SK-N-SH (cell line): ENCODE measurements around the gene EIF3K. TPM values are rescaled to one million over a fixed set of nuclear protein-coding genes. Genes with fewer than 3 reads are reported as not detected.
A peak's percentile ranks its signal among the peaks of the same experiment; 100 is the strongest.

Source experiments
- CTCF ChIA-PET: fragments of 300-600, 350-600 bp; formaldehyde crosslinking; extraction: SDS; loops from one replicate; lab custom pipeline; 2021; lab: Yijun Ruan, JAX
- POLR2A ChIA-PET: fragments of 350-600 bp; sonication (Branson Sonifier 250); formaldehyde crosslinking; extraction: SDS; loops from one replicate; lab custom pipeline; 2020; ENCODE audit warnings: antibody characterized with exemption, inconsistent platforms; lab: Yijun Ruan, JAX
- DNase-seq: peaks from one replicate; pipeline ENCODE4 v3.0.0; 2012
- H2AFZ ChIP-seq: fragments of 200-600 bp; sonication (generic); 2 replicates; pipeline ENCODE4 v1.8.1; 2016; ENCODE audit warnings: antibody characterized with exemption, mild to moderate bottlenecking, low read depth
- H3F3A ChIP-seq: fragments of 200-600 bp; sonication (generic); replicated peaks from 2 replicates; pipeline ENCODE3; 2016; ENCODE audit warnings: antibody characterized with exemption, mild to moderate bottlenecking; ENCODE audit not compliant: insufficient read depth
- H3K27ac ChIP-seq, 2 experiments: fragments of 200-500 bp in 1 of 2; fragments of 200-600 bp in 1 of 2; sonication (Bioruptor generic) in 1 of 2; sonication (generic), shearing (Covaris generic) in 1 of 2; 2 replicates each; pipeline versions ENCODE4 v1.5.1 to v1.6.1; 2014 to 2016; ENCODE audit warnings: low read depth in 2 of 2, inconsistent platforms in 1 of 2, low read length in 1 of 2, mild to moderate bottlenecking in 1 of 2, mixed read lengths in 1 of 2
- H3K27me3 ChIP-seq: fragments of 200-600 bp; sonication (generic), shearing (Covaris generic); 2 replicates; pipeline ENCODE4 v1.6.1; 2016; ENCODE audit warnings: mixed run types; ENCODE audit not compliant: insufficient read depth
- H3K36me3 ChIP-seq, 2 experiments: fragments of 200-500 bp in 1 of 2; fragments of 200-600 bp in 1 of 2; sonication (Bioruptor generic) in 1 of 2; sonication (generic) in 1 of 2; replicated peaks in 1 of 2; 2 replicates each; pipeline versions ENCODE3 to v1.5.1; 2014 to 2016; ENCODE audit warnings: low read length in 1 of 2, mild to moderate bottlenecking in 1 of 2; ENCODE audit not compliant: insufficient read depth in 2 of 2, control insufficient read depth in 1 of 2
- H3K4me1 ChIP-seq, 2 experiments: fragments of 200-500 bp in 1 of 2; fragments of 200-600 bp in 1 of 2; sonication (Bioruptor generic) in 1 of 2; sonication (generic), shearing (Covaris generic) in 1 of 2; 2 replicates each; pipeline versions ENCODE4 v1.5.1 to v1.6.1; 2014 to 2016; ENCODE audit warnings: low read depth in 1 of 2, low read length in 1 of 2, mixed run types in 1 of 2; ENCODE audit not compliant: insufficient read depth in 2 of 2, control insufficient read depth in 1 of 2
- H3K4me2 ChIP-seq: fragments of 200-600 bp; sonication (generic), shearing (Covaris generic); 2 replicates; pipeline ENCODE4 v1.6.1; 2017; ENCODE audit warnings: mixed run types
- H3K4me3 ChIP-seq, 2 experiments: fragments of 200-500 bp in 1 of 2; fragments of 200-600 bp in 1 of 2; sonication (Bioruptor generic) in 1 of 2; sonication (generic), shearing (Covaris generic) in 1 of 2; 2 replicates each; pipeline versions ENCODE4 v1.5.1 to v1.8.1; 2014 to 2016; ENCODE audit warnings: low read depth in 2 of 2, inconsistent platforms in 1 of 2, low read length in 1 of 2, mild to moderate bottlenecking in 1 of 2, mixed read lengths in 1 of 2, moderate library complexity in 1 of 2
- H3K79me2 ChIP-seq: fragments of 200-600 bp; sonication (generic); 2 replicates; pipeline ENCODE4 v1.8.1; 2017; ENCODE audit warnings: mild to moderate bottlenecking; ENCODE audit not compliant: insufficient read depth
- H3K9ac ChIP-seq: fragments of 200-600 bp; sonication (generic); 2 replicates; pipeline ENCODE4 v1.6.1; 2017; ENCODE audit warnings: mixed run types
- H3K9me2 ChIP-seq: fragments of 200-600 bp; sonication (generic); 2 replicates; pipeline ENCODE4 v1.6.1; 2017; ENCODE audit warnings: mixed run types
- H3K9me3 ChIP-seq: fragments of 200-600 bp; sonication (generic); 2 replicates; pipeline ENCODE4 v1.6.1; 2017; ENCODE audit warnings: mixed run types, mild to moderate bottlenecking, moderate library complexity
- H4K20me1 ChIP-seq: fragments of 200-600 bp; sonication (generic); 2 replicates; pipeline ENCODE4 v1.6.1; 2017; ENCODE audit warnings: mild to moderate bottlenecking, mixed run types; ENCODE audit not compliant: insufficient read depth
- FOXM1 ChIP-seq: IDR thresholded peaks from 2 replicates; pipeline ENCODE4 v1.4.0; 2012; ENCODE audit warnings: low read depth, mild to moderate bottlenecking
- JUND ChIP-seq: IDR thresholded peaks from 2 replicates; pipeline ENCODE4 v1.4.0; 2012
- MEF2A ChIP-seq: IDR thresholded peaks from 2 replicates; pipeline ENCODE4 v1.4.0; 2012; ENCODE audit warnings: low read depth, borderline replicate concordance
- NFIC ChIP-seq: IDR thresholded peaks from 2 replicates; pipeline ENCODE4 v1.4.0; 2012; ENCODE audit warnings: borderline replicate concordance
- PBX3 ChIP-seq: IDR thresholded peaks from 2 replicates; pipeline ENCODE4; 2012
- RAD21 ChIP-seq: IDR thresholded peaks from 2 replicates; pipeline ENCODE4 v1.6.1; 2012; ENCODE audit warnings: mild to moderate bottlenecking, low read length
- REST ChIP-seq: IDR thresholded peaks from 2 replicates; pipeline ENCODE4 v1.6.1; 2012; ENCODE audit warnings: mild to moderate bottlenecking, low read depth, low read length, moderate library complexity
- SMC3 ChIP-seq: IDR thresholded peaks from 2 replicates; pipeline ENCODE4 v1.6.1; 2012; ENCODE audit warnings: low read depth, low read length, improper control_type of control experiment
- TAF1 ChIP-seq: IDR thresholded peaks from 2 replicates; pipeline ENCODE4 v1.6.1; 2012; ENCODE audit warnings: low read depth, mild to moderate bottlenecking, low read length, moderate library complexity, borderline replicate concordance
- TCF12 ChIP-seq: IDR thresholded peaks from 2 replicates; pipeline ENCODE4 v1.4.0; 2012
- TEAD4 ChIP-seq: IDR thresholded peaks from 2 replicates; pipeline ENCODE4 v1.4.0; 2012; ENCODE audit warnings: mild to moderate bottlenecking, borderline replicate concordance; ENCODE audit not compliant: insufficient read depth
- USF2 ChIP-seq: fragments of 150-350 bp; IDR thresholded peaks from 2 replicates; pipeline ENCODE4 v1.6.1; 2017; ENCODE audit warnings: antibody characterized with exemption, low read length, low read depth, borderline replicate concordance
- YY1 ChIP-seq: IDR thresholded peaks from 2 replicates; pipeline ENCODE4 v1.4.0; 2012; ENCODE audit warnings: low read depth, mild to moderate bottlenecking
- ZBTB33 ChIP-seq: IDR thresholded peaks from 2 replicates; pipeline ENCODE4 v1.4.0; 2012; ENCODE audit warnings: low read depth, borderline replicate concordance
- WGBS: methylation state at CpG from one replicate; pipeline ENCODE4 v1.1.6; 2017; ENCODE audit warnings: low lambda C conversion rate; 5-methylcytosine and 5-hydroxymethylcytosine counted together
- polyA plus RNA-seq, 3 experiments: library from polyadenylated mRNA; depleted of rRNA; stranded (reverse); fragments of >200 nt; gene quantifications; 2 replicates each; pipeline ENCODE4 v1.2.3, GENCODE V29; 2012

The EIF3K gene
- polyA plus RNA-seq, 1 of the 3 experiments (the other 2 are of a cell fraction) = 484 TPM

- WGBS = 88% methylated on average over 5 of the region's 5 CpGs
- H3K79me2 ChIP-seq = peaks cover 91% of the 10 kb centered on the region
- TF ChIP-seq NFIC = no peak
- TF ChIP-seq TEAD4 = no peak
- TF ChIP-seq FOXM1 = no peak
- no peak for TF ChIP-seq YY1
- no peak for TF ChIP-seq USF2
- no peak for TF ChIP-seq TCF12
- no peak for TF ChIP-seq JUND
- no peak for TF ChIP-seq TAF1
- TF ChIP-seq PBX3 = no peak
- TF ChIP-seq REST = no peak
- no peak for TF ChIP-seq ZBTB33
- TF ChIP-seq RAD21 = no peak
- TF ChIP-seq MEF2A = no peak
- TF ChIP-seq SMC3 = no peak
- TF ChIP-seq, all 33 proteins: peak for 0
- no peaks in the 10 kb centered on the region for H4K20me1 ChIP-seq
- no peaks in the 10 kb centered on the region for H3K27me3 ChIP-seq
- DNase-seq = no peak
- ChIA-PET POLR2A (interaction anchor here (0.6 kb wide), 1 partner anchor 253 kb away, joined by 3 read pairs; no protein-coding TSS in a partner anchor), CTCF (interaction anchor here (1.2 kb wide), 1 partner anchor 9 kb away, joined by 5 read pairs; no protein-coding TSS in a partner anchor)
- no peak overlapping the region; a peak in 1 of 4 replicates for H3K4me3 ChIP-seq
- peak overlapping the region; percentile 81 to 99 for H3K27ac ChIP-seq
- peak overlapping the region; percentile 73 for H3K9ac ChIP-seq
- H3F3A ChIP-seq = peaks cover 77% of the 10 kb centered on the region
- no peak overlapping the region for H2AFZ ChIP-seq
- peaks cover 42 to 59% of the 10 kb centered on the region in 2 experiments; a peak in 3 of 4 replicates for H3K4me1 ChIP-seq
- H3K9me3 ChIP-seq = no peaks in the 10 kb centered on the region
- no peaks in the 10 kb centered on the region for H3K9me2 ChIP-seq
- H3K36me3 ChIP-seq = peaks cover 0 to 14% of the 10 kb centered on the region in 2 experiments
- peak overlapping the region; percentile 66 for H3K4me2 ChIP-seq
Observed at GRCh38 chr19:38686530-38686888, 67.5 kb downstream of the EIF3K start.

Other genes starting within 250 kb of the EIF3K start
- 400 and 453 TPM in 2 replicates for gene PSMD8, start 244.6 kb upstream of the EIF3K start, polyA plus RNA-seq (2012; rRNA removed)
- 0.48 and 0.52 TPM in 2 replicates for gene GGN, start 231.2 kb upstream of the EIF3K start, polyA plus RNA-seq (2012; rRNA removed)
- 10.5 and 11.1 TPM in 2 replicates for gene SPRED3, start 230.5 kb upstream of the EIF3K start, polyA plus RNA-seq (2012; rRNA removed)
- 24.9 and 26.7 TPM in 2 replicates for gene FAM98C, start 216.1 kb upstream of the EIF3K start, polyA plus RNA-seq (2012; rRNA removed)
- gene RASGRP4, start 193.0 kb upstream of the EIF3K start, polyA plus RNA-seq (2012; rRNA removed) = not detected in 2 replicates
- under 0.01 TPM in 2 replicates for gene RYR1, start 185.5 kb upstream of the EIF3K start, polyA plus RNA-seq (2012; rRNA removed)
- gene MAP4K1, start 1.2 kb upstream of the EIF3K start, polyA plus RNA-seq (2012; rRNA removed) = 0.31 and 0.37 TPM in 2 replicates
- gene ACTN4, start 28.5 kb downstream of the EIF3K start, polyA plus RNA-seq (2012; rRNA removed) = 494 and 598 TPM in 2 replicates
- gene CAPN12, start 125.3 kb downstream of the EIF3K start, polyA plus RNA-seq (2012; rRNA removed) = 1.7 and 3.0 TPM in 2 replicates
- gene LGALS7, start 154.3 kb downstream of the EIF3K start, polyA plus RNA-seq (2012; rRNA removed) = not detected in 2 replicates
- gene LGALS7B, start 170.0 kb downstream of the EIF3K start, polyA plus RNA-seq (2012; rRNA removed) = not detected in 2 replicates
- 0.21 and 0.58 TPM in 2 replicates for gene LGALS4, start 193.8 kb downstream of the EIF3K start, polyA plus RNA-seq (2012; rRNA removed)
- 169 and 211 TPM in 2 replicates for gene ECH1, start 212.6 kb downstream of the EIF3K start, polyA plus RNA-seq (2012; rRNA removed)
- 249 and 280 TPM in 2 replicates for gene HNRNPL, start 230.8 kb downstream of the EIF3K start, polyA plus RNA-seq (2012; rRNA removed)